Erythroblast (primary cell): ENCODE measurements around the gene CFD.

ENCODE experiments used
- GATA1 ChIP-seq: IDR thresholded peaks from 2 replicates; pipeline ENCODE4 v1.6.1; 2011; ENCODE audit warnings: low read depth, mild to moderate bottlenecking, control low read depth, low read length, moderate library complexity
- POLR2A ChIP-seq: IDR thresholded peaks from 2 replicates; pipeline ENCODE4 v1.6.1; 2011; ENCODE audit warnings: mild to moderate bottlenecking, low read length

DNA sequence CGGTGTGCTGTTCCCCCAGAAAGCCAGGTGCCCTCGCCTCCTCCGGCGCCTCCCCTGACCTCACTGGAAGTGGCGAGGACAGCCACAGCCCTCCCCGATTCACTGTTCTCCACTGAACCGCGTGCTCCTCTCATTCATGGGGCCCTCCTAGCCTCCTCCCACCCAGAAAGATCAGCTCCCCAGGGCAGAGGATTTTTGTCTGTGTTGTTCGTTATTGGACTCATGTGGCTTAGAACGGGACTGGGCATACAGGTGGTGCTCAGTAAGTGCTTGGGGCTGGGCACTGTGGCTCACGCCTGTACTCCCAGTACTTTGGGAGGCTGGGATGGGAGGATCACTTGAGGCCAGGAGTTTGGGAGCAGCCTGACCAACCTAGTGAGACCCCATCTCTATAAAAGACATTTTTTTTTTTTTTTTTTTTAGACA is 14.9 kb upstream of the CFD start:
- no peak for TF ChIP-seq POLR2A
- TF ChIP-seq GATA1 = no peak
